ENCODE measurements around the gene PAPOLA.
A peak's percentile ranks its signal among the peaks of the same experiment; 100 is the strongest.

The PAPOLA gene

DNA sequence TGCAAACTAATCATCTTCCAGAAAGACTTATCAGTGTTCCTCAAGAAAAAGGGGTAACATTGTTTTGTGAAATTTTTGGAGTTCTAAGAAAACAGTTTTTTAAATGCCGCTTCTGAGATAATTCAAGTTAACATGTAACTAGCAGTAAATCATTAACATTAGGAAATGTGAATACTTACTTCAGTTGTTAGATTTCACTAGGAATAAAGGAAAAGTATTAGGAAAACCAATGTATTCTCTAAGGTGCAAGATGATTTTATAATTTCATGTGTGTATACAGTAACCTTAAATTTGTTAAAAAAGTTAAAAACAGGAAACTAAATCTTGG lies 36.8 kb downstream of the PAPOLA start:
- TF ChIP-seq, protein P1, sequence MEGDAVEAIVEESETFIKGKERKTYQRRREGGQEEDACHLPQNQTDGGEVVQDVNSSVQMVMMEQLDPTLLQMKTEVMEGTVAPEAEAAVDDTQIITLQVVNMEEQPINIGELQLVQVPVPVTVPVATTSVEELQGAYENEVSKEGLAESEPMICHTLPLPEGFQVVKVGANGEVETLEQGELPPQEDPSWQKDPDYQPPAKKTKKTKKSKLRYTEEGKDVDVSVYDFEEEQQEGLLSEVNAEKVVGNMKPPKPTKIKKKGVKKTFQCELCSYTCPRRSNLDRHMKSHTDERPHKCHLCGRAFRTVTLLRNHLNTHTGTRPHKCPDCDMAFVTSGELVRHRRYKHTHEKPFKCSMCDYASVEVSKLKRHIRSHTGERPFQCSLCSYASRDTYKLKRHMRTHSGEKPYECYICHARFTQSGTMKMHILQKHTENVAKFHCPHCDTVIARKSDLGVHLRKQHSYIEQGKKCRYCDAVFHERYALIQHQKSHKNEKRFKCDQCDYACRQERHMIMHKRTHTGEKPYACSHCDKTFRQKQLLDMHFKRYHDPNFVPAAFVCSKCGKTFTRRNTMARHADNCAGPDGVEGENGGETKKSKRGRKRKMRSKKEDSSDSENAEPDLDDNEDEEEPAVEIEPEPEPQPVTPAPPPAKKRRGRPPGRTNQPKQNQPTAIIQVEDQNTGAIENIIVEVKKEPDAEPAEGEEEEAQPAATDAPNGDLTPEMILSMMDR (IDR thresholded peaks at IDR 0.05; ENCODE audit: low read depth, low read length), result no peak
- in situ Hi-C loops (cut with HindIII; ENCODE audit: low sequenced_read_pairs), result no loop called here
- no peak for DNase-seq (ENCODE audit: low read depth, low spot score)
- no peak overlapping the region for H3K4me3 ChIP-seq (ENCODE audit: low read depth, low read length)

DNA sequence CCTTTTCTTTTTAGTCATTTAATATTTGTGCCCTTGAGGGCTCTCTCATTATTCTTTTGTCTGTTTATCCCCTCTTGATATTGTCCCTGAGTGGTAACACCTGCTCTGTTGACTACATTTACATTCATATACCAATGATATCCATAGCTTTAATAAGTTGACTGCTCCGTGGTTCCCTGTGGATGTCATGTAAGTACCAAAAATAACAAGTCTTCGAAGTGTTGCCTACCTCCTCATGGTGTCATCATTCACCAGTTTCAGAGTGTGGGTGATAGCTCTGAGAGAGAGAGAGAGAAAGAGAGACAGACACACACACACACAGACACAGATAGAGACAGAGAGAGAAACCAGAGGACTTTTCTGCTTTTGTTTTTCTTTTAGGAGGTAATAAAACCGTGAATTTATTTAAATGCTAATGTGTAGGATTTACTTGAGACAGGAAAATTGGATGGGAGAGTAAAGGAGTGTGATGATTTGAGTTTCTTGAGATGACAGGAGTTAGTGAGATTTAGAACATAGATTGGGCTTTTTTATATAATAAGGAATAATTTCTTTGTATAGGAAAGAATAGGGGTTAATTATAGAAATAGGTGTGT lies 52.2 kb downstream of the PAPOLA start:
- DNase-seq (ENCODE audit: low read depth, low spot score), result no peak
- in situ Hi-C loops (cut with HindIII; ENCODE audit: low sequenced_read_pairs), result no loop called here
- H3K4me3 ChIP-seq (ENCODE audit: low read depth, low read length), result no peak overlapping the region
- TF ChIP-seq, protein P1 (IDR thresholded peaks at IDR 0.05; ENCODE audit: low read depth, low read length), result no peak

DNA sequence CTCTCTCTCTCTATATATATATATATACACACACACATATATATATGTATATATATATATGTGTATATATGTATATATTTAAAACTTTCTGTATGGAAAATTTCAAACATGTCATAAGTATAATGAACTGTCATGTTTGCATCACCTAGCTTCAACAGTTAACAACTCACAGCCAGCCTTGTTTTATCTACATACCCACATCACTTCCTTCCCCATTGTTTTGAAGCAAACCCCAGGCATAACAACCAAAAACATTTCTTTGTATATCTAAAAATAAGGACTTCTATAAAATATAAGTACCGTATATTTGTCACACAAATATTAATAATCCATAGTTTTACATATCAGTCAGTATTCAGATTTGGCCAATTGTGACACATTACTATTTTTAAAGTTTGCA lies 57.4 kb downstream of the PAPOLA start:
- in situ Hi-C loops (cut with HindIII; ENCODE audit: low sequenced_read_pairs), result no loop called here
- H3K4me3 ChIP-seq (ENCODE audit: low read depth, low read length), result no peak overlapping the region
- no peak for DNase-seq (ENCODE audit: low read depth, low spot score)
- TF ChIP-seq, protein P1 (IDR thresholded peaks at IDR 0.05; ENCODE audit: low read depth, low read length), result no peak

DNA sequence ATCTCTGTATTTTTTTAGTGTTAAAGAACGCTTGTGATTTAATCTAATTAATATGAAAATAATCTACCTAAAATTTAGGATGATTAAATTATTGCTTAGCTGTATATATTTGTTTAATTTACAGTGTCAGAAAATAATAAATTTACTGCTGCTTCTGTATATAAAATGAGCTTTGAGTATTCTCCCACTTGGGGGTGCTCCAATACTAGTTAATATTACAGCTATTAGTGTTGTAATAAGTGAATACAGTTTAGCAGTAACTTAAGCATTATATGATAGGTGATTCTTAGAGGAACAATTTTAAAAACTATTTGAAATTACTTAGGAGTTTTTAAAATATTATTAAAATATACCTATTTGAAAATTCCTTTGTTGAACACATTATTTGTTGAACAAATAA lies 62.2 kb downstream of the PAPOLA start:
- in situ Hi-C loops (cut with HindIII; ENCODE audit: low sequenced_read_pairs), result no loop called here
- H3K4me3 ChIP-seq (ENCODE audit: low read depth, low read length), result no peak overlapping the region
- no peak for DNase-seq (ENCODE audit: low read depth, low spot score)
- TF ChIP-seq, protein P1 (IDR thresholded peaks at IDR 0.05; ENCODE audit: low read depth, low read length), result peak; percentile 11

DNA sequence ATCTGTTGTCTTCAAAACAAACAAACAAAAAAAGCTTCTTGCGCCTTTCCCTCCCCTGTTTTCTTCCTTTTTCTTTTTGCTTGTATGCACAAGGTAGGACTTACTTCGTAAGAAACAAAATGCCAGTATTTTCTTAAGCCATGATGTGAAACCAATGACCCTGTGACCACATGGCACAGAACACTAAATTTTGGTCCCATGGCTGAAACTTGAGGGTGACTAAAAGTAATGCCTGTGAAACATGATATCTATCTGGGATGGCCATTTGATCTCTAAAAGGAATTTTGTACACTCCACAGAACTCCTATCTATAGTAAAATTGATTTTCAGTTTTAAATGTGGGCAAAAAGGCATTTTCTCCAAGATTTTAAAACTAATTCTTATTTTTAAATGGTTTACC lies 63.6 kb downstream of the PAPOLA start:
- TF ChIP-seq, protein P1 (IDR thresholded peaks at IDR 0.05; ENCODE audit: low read depth, low read length), result no peak
- in situ Hi-C loops (cut with HindIII; ENCODE audit: low sequenced_read_pairs), result no loop called here
- no peak overlapping the region for H3K4me3 ChIP-seq (ENCODE audit: low read depth, low read length)
- no peak for DNase-seq (ENCODE audit: low read depth, low spot score)

DNA sequence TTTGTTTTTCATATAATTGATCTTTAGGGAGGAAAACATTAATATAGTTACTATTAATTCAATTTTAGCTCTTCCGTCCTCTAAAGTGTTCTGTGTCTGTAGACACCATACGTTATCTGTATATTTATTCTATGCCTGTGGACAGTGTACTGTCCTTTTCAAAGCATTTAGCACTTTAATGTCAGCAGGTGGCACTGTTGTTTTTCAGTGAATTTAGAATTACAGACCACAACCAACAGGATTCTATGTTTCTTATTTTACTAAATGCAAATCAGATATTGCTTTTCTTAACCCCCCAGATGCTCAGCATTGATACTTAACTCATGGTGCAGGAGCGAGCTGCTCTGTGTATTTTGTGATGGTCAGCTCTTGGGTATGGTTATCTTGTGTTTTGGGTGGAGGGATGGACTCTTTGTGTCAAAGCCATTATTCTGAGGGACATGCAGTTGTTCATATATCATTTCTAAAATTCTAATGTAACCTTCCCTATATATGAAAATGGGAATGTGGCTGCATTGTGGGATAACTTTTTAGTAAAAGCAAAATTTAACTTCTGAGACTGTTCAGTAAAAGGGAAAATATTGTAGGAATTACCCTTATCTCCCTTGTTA lies 65.2 kb downstream of the PAPOLA start:
- TF ChIP-seq, protein P1 (IDR thresholded peaks at IDR 0.05; ENCODE audit: low read depth, low read length), result peak; percentile 64
- no peak overlapping the region for H3K4me3 ChIP-seq (ENCODE audit: low read depth, low read length)
- in situ Hi-C loops (cut with HindIII; ENCODE audit: low sequenced_read_pairs), result no loop called here
- DNase-seq (ENCODE audit: low read depth, low spot score), result peak; percentile 48

Data from astrocyte of the spinal cord (primary cell).